ENCODE measurements around the gene WNT3A. TPM values are rescaled to one million over a fixed set of nuclear protein-coding genes. Genes with fewer than 3 reads are reported as not detected.

Gene WNT3A
- total and polyA plus RNA-seq, 2 experiments from 2014 or later: 0.07 to 0.65 TPM

DNA sequence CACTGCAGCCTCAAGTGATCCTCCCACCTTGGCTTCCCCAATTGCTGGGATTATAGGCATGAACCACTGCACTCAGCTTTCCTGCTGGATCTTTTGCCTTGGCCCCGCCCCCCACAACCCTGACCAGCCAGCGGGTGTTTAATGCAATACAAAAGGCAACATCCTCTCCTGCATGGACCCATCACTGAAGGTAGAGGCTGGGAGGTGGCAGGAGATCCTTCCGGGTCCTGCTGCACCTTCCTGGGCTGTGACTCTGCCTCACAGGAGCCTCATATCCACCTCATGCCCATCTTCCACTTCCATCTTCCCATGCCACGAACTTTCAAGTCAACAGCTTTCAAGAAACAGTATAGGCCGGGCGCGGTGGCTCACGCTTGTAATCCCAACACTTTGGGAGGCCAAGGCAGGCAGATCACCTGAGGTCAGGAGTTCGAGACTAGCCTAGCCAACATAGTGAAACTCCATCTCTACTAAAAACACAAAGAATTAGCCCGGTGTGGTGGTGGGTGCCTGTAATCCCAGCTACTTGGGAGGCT lies 47.4 kb upstream of the WNT3A start:
- Histone ChIP-seq H3K9me2 (ENCODE audit: insufficient read depth) (no peaks in the 10 kb centered on the region), H2AFZ (peak overlapping the region; percentile 18; the same call in 1 of the 2 replicates), H3F3A (replicated peaks; ENCODE audit: low read depth) (no peaks in the 10 kb centered on the region), H4K20me1 (replicated peaks; ENCODE audit: insufficient read depth) (no peaks in the 10 kb centered on the region), H3K4me2 (no peak overlapping the region), H3K27me3 (ENCODE audit: insufficient read depth) (peaks cover 6% of the 10 kb centered on the region; the same call in 1 of the 2 replicates), H3K36me3 (ENCODE audit: insufficient read depth) (no peaks in the 10 kb centered on the region), H3K4me1 (ENCODE audit: insufficient read depth) (no peaks in the 10 kb centered on the region), H3K4me3 (no peak overlapping the region), H3K79me2 (replicated peaks; ENCODE audit: insufficient read depth) (no peaks in the 10 kb centered on the region), H3K27ac (ENCODE audit: low read depth) (no peak overlapping the region)
- Mint-ChIP-seq H3K4me3 (no peak overlapping the region), H3K27me3 (ENCODE audit: insufficient read depth, low read depth, poor library complexity) (peaks cover 7% of the 10 kb centered on the region), H3K9me3 (peaks cover 2% of the 10 kb centered on the region; the same call in 1 of the 3 replicates), H3K4me1 (no peaks in the 10 kb centered on the region), H3K36me3 (ENCODE audit: low read depth) (no peaks in the 10 kb centered on the region), H3K27ac (no peak overlapping the region)
- ATAC-seq: no peak
- DNase-seq (ENCODE audit: low spot score): peak; percentile 15
- TF ChIP-seq, protein P1, sequence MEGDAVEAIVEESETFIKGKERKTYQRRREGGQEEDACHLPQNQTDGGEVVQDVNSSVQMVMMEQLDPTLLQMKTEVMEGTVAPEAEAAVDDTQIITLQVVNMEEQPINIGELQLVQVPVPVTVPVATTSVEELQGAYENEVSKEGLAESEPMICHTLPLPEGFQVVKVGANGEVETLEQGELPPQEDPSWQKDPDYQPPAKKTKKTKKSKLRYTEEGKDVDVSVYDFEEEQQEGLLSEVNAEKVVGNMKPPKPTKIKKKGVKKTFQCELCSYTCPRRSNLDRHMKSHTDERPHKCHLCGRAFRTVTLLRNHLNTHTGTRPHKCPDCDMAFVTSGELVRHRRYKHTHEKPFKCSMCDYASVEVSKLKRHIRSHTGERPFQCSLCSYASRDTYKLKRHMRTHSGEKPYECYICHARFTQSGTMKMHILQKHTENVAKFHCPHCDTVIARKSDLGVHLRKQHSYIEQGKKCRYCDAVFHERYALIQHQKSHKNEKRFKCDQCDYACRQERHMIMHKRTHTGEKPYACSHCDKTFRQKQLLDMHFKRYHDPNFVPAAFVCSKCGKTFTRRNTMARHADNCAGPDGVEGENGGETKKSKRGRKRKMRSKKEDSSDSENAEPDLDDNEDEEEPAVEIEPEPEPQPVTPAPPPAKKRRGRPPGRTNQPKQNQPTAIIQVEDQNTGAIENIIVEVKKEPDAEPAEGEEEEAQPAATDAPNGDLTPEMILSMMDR (conservative IDR thresholded peaks at IDR 0.05; ENCODE audit: low read depth in 2 of 2): no peak
- TF ChIP-seq, protein P2, sequence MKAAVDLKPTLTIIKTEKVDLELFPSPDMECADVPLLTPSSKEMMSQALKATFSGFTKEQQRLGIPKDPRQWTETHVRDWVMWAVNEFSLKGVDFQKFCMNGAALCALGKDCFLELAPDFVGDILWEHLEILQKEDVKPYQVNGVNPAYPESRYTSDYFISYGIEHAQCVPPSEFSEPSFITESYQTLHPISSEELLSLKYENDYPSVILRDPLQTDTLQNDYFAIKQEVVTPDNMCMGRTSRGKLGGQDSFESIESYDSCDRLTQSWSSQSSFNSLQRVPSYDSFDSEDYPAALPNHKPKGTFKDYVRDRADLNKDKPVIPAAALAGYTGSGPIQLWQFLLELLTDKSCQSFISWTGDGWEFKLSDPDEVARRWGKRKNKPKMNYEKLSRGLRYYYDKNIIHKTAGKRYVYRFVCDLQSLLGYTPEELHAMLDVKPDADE (IDR thresholded peaks at IDR 0.05): no peak
- TF ChIP-seq EZH2phosphoT487 (IDR thresholded peaks at IDR 0.05; ENCODE audit: unreplicated experiment): no peak
- no peak for TF ChIP-seq POLR2AphosphoS5 (IDR thresholded peaks at IDR 0.05; ENCODE audit: low read depth)
- TF ChIP-seq, protein P3, sequence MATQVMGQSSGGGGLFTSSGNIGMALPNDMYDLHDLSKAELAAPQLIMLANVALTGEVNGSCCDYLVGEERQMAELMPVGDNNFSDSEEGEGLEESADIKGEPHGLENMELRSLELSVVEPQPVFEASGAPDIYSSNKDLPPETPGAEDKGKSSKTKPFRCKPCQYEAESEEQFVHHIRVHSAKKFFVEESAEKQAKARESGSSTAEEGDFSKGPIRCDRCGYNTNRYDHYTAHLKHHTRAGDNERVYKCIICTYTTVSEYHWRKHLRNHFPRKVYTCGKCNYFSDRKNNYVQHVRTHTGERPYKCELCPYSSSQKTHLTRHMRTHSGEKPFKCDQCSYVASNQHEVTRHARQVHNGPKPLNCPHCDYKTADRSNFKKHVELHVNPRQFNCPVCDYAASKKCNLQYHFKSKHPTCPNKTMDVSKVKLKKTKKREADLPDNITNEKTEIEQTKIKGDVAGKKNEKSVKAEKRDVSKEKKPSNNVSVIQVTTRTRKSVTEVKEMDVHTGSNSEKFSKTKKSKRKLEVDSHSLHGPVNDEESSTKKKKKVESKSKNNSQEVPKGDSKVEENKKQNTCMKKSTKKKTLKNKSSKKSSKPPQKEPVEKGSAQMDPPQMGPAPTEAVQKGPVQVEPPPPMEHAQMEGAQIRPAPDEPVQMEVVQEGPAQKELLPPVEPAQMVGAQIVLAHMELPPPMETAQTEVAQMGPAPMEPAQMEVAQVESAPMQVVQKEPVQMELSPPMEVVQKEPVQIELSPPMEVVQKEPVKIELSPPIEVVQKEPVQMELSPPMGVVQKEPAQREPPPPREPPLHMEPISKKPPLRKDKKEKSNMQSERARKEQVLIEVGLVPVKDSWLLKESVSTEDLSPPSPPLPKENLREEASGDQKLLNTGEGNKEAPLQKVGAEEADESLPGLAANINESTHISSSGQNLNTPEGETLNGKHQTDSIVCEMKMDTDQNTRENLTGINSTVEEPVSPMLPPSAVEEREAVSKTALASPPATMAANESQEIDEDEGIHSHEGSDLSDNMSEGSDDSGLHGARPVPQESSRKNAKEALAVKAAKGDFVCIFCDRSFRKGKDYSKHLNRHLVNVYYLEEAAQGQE (IDR thresholded peaks at IDR 0.05; ENCODE audit: unreplicated experiment): no peak
- no peak for TF ChIP-seq STAT1 (IDR thresholded peaks at IDR 0.05; ENCODE audit: unreplicated experiment)

DNA sequence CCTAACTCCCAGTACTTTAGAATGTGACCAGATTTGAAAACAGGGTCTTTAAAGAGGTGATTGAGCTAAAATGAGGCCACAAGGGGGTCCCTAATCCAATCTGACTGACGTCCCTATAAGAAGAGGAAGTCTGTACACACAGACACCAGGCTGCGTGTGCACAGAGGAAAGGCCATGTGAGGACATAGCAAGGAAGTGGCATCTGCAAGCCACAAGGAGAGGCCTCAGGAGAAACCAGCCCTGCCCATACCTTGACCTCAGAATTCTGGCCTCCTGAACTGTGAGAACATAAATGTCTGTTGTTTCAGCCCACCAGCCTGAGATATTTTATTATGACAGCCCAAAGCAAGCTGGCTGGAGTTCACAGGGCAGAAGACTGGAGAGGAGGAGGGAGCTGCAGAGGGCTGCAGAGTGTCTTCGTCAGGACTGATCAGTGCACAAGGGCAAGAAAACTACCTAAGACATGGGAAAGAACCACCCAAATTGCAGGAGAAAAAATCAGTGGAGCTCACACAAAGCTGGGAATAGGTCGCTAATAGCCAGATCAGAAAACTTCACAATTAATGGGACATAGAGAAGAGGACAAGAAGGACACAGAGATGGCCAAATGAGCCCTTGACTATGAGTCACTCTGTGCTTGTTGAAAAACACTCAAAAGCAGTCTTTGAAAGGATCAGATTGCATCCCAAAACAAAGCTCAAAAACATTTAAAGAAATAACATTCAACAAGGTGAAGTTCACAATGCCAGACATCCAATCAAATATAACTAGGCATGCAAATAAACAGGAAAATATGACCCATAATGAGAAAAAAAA lies 44.9 kb upstream of the WNT3A start:
- H3K9me2 ChIP-seq (ENCODE audit: insufficient read depth): no peaks in the 10 kb centered on the region
- no peaks in the 10 kb centered on the region for H3K27me3 ChIP-seq (ENCODE audit: insufficient read depth)
- no peak overlapping the region for H3K4me3 ChIP-seq
- H3K36me3 ChIP-seq (ENCODE audit: insufficient read depth): no peaks in the 10 kb centered on the region
- Mint-ChIP-seq H3K4me1 (no peaks in the 10 kb centered on the region), H3K4me3 (no peak overlapping the region), H3K27ac (no peak overlapping the region), H3K27me3 (ENCODE audit: insufficient read depth, low read depth, poor library complexity) (peaks cover 7% of the 10 kb centered on the region), H3K36me3 (ENCODE audit: low read depth) (no peaks in the 10 kb centered on the region), H3K9me3 (no peaks in the 10 kb centered on the region)
- ATAC-seq: no peak
- no peaks in the 10 kb centered on the region for H3K4me1 ChIP-seq (ENCODE audit: insufficient read depth)
- no peak overlapping the region for H3K27ac ChIP-seq (ENCODE audit: low read depth)
- no peaks in the 10 kb centered on the region for H3F3A ChIP-seq (replicated peaks; ENCODE audit: low read depth)
- no peak for DNase-seq (ENCODE audit: low spot score)
- no peaks in the 10 kb centered on the region for H4K20me1 ChIP-seq (replicated peaks; ENCODE audit: insufficient read depth)
- H2AFZ ChIP-seq: no peak overlapping the region
- no peak overlapping the region for H3K4me2 ChIP-seq
- no peaks in the 10 kb centered on the region for H3K79me2 ChIP-seq (replicated peaks; ENCODE audit: insufficient read depth)
- TF ChIP-seq, protein P3 (IDR thresholded peaks at IDR 0.05; ENCODE audit: unreplicated experiment): no peak

Data from GM23338 (cell line).